Astrocyte (in vitro differentiated cells and primary cell): Measurements from ENCODE around the gene ADORA2A. TPM values are rescaled to one million over a fixed set of nuclear protein-coding genes. Genes with fewer than 3 reads are reported as not detected.

ENCODE experiments used
- DNase-seq: peaks from one replicate; pipeline ENCODE4 v3.0.0-alpha.2; 2010; ENCODE audit warnings: low read depth
- FAIRE-seq: peaks from 2 replicates; lab custom pipeline; 2011; peaks lifted over from hg19 to GRCh38; lab: Jason Lieb, UNC
- H2AFZ ChIP-seq: 2 replicates; pipeline ENCODE4 v1.6.0; 2012; ENCODE audit warnings: low read depth, low read length, inconsistent platforms
- H3K27ac ChIP-seq: 2 replicates; pipeline ENCODE4 v1.5.1; 2011; ENCODE audit warnings: low read depth, low read length, inconsistent platforms
- H3K27me3 ChIP-seq: 2 replicates; pipeline ENCODE4 v1.6.0; 2011; ENCODE audit warnings: low read length, inconsistent platforms; ENCODE audit not compliant: insufficient read depth
- H3K36me3 ChIP-seq: 2 replicates; pipeline ENCODE4 v1.5.1; 2011; ENCODE audit warnings: low read length, inconsistent platforms; ENCODE audit not compliant: insufficient read depth
- H3K4me1 ChIP-seq: 2 replicates; pipeline ENCODE4 v1.5.1; 2011; ENCODE audit warnings: low read length, inconsistent platforms; ENCODE audit not compliant: insufficient read depth
- H3K4me2 ChIP-seq: 2 replicates; pipeline ENCODE4 v1.6.0; 2012; ENCODE audit warnings: low read length, inconsistent platforms
- H3K4me3 ChIP-seq: 2 replicates; pipeline ENCODE4 v1.5.1; 2011; ENCODE audit warnings: low read depth, mild to moderate bottlenecking, low read length, inconsistent platforms; ENCODE audit not compliant: insufficient read depth
- H3K79me2 ChIP-seq: 2 replicates; pipeline ENCODE4 v1.6.0; 2012; ENCODE audit warnings: mild to moderate bottlenecking, low read length, inconsistent platforms; ENCODE audit not compliant: insufficient read depth
- H3K9ac ChIP-seq: 2 replicates; pipeline ENCODE4 v1.6.0; 2012; ENCODE audit warnings: mild to moderate bottlenecking, low read length, inconsistent platforms
- H3K9me3 ChIP-seq: 2 replicates; pipeline ENCODE4 v1.5.1; 2012; ENCODE audit warnings: low read depth, mild to moderate bottlenecking, low read length, inconsistent platforms; ENCODE audit not compliant: insufficient read depth
- H4K20me1 ChIP-seq: 2 replicates; pipeline ENCODE4 v1.6.0; 2012; ENCODE audit warnings: low read length, inconsistent platforms; ENCODE audit not compliant: insufficient read depth
- H3K27ac Mint-ChIP-seq: one replicate; pipeline ENCODE4 v1.8.0; 2021; ENCODE audit warnings: mild to moderate bottlenecking, mixed read lengths; ENCODE audit not compliant: unreplicated experiment
- H3K27me3 Mint-ChIP-seq: one replicate; pipeline ENCODE4 v1.8.0; 2021; ENCODE audit warnings: low read depth, mixed read lengths; ENCODE audit not compliant: unreplicated experiment
- H3K36me3 Mint-ChIP-seq: one replicate; pipeline ENCODE4 v1.8.0; 2021; ENCODE audit warnings: low read depth, mixed read lengths; ENCODE audit not compliant: unreplicated experiment
- H3K4me1 Mint-ChIP-seq: one replicate; pipeline ENCODE4 v1.8.0; 2021; ENCODE audit warnings: low read depth, mixed read lengths; ENCODE audit not compliant: unreplicated experiment
- H3K4me3 Mint-ChIP-seq: one replicate; pipeline ENCODE4 v1.8.0; 2021; ENCODE audit warnings: mild to moderate bottlenecking, moderate library complexity, mixed read lengths; ENCODE audit not compliant: unreplicated experiment
- H3K9me3 Mint-ChIP-seq: one replicate; pipeline ENCODE4 v1.8.0; 2021; ENCODE audit warnings: mild to moderate bottlenecking, mixed read lengths; ENCODE audit not compliant: unreplicated experiment
- CTCF ChIP-seq: IDR thresholded peaks from 2 replicates; pipeline ENCODE4 v1.5.1; 2011; ENCODE audit warnings: low read depth, mild to moderate bottlenecking, inconsistent platforms, low read length, moderate library complexity; ENCODE audit not compliant: insufficient read depth
- EZH2 ChIP-seq: IDR thresholded peaks from 2 replicates; pipeline ENCODE4 v1.6.1; 2012; ENCODE audit warnings: mild to moderate bottlenecking, low read length, inconsistent platforms; ENCODE audit not compliant: insufficient read depth
- total RNA-seq: library from RNA; stranded (reverse); gene quantifications from 2 replicates; pipeline ENCODE4 v1.2.1, GENCODE V29; 2021

The ADORA2A gene
- total RNA-seq, 1 donor from 2014 or later = 3.9 TPM

GRCh38 chr22:24417200-24417599 is 10.2 kb upstream of the ADORA2A start:
- Mint-ChIP-seq H3K27me3 (no peaks in the 10 kb centered on the region), H3K4me3 (no peak overlapping the region), H3K9me3 (no peaks in the 10 kb centered on the region), H3K27ac (no peak overlapping the region), H3K36me3 (peaks cover 10% of the 10 kb centered on the region), H3K4me1 (no peaks in the 10 kb centered on the region)
- H3K4me1 ChIP-seq = no peaks in the 10 kb centered on the region
- no peak overlapping the region for H3K9ac ChIP-seq
- H3K27ac ChIP-seq = no peak overlapping the region
- H3K79me2 ChIP-seq = no peaks in the 10 kb centered on the region
- H4K20me1 ChIP-seq = no peaks in the 10 kb centered on the region
- no peak overlapping the region for H3K4me2 ChIP-seq
- peaks cover 7% of the 10 kb centered on the region for H3K36me3 ChIP-seq
- H3K4me3 ChIP-seq = no peak overlapping the region
- DNase-seq (no peak), FAIRE-seq (no peak)
- H3K27me3 ChIP-seq = no peaks in the 10 kb centered on the region
- no peak overlapping the region for H2AFZ ChIP-seq
- H3K9me3 ChIP-seq = no peaks in the 10 kb centered on the region
- no peak for TF ChIP-seq CTCF
- no peak for TF ChIP-seq EZH2

GRCh38 chr22:24417901-24418641 is 9.3 kb upstream of the ADORA2A start:
- Mint-ChIP-seq H3K4me3 (no peak overlapping the region), H3K4me1 (no peaks in the 10 kb centered on the region), H3K9me3 (no peaks in the 10 kb centered on the region), H3K27ac (no peak overlapping the region), H3K36me3 (peaks cover 7% of the 10 kb centered on the region), H3K27me3 (peaks cover 5% of the 10 kb centered on the region)
- Histone ChIP-seq H3K27me3 (no peaks in the 10 kb centered on the region), H3K4me3 (no peak overlapping the region), H3K79me2 (no peaks in the 10 kb centered on the region), H3K9ac (no peak overlapping the region), H3K36me3 (peaks cover 7% of the 10 kb centered on the region), H2AFZ (no peak overlapping the region), H3K4me2 (no peak overlapping the region), H3K4me1 (no peaks in the 10 kb centered on the region), H4K20me1 (peaks cover 3% of the 10 kb centered on the region), H3K9me3 (no peaks in the 10 kb centered on the region), H3K27ac (no peak overlapping the region)
- DNase-seq = no peak
- FAIRE-seq = no peak
- TF ChIP-seq EZH2 = no peak
- no peak for TF ChIP-seq CTCF
